NOMO-1 (cell line): Measurements from ENCODE around the gene POLR2A.
"Not testable (repeated sequence)": the region's sequence is repeated elsewhere in the genome, so short reads cannot be mapped to it uniquely, and the experiment has no call there.

Source experiments
- DNase-seq, 2 experiments: peaks; one replicate each; lab custom pipeline; 2025; ENCODE audit not compliant: unreplicated experiment in 2 of 2; lab: John Stamatoyannopoulos, UW

POLR2A gene

GRCh38 chr17:7459961-7460545, 24.1 kb upstream of the POLR2A start:
- DNase-seq = no peak

DNA sequence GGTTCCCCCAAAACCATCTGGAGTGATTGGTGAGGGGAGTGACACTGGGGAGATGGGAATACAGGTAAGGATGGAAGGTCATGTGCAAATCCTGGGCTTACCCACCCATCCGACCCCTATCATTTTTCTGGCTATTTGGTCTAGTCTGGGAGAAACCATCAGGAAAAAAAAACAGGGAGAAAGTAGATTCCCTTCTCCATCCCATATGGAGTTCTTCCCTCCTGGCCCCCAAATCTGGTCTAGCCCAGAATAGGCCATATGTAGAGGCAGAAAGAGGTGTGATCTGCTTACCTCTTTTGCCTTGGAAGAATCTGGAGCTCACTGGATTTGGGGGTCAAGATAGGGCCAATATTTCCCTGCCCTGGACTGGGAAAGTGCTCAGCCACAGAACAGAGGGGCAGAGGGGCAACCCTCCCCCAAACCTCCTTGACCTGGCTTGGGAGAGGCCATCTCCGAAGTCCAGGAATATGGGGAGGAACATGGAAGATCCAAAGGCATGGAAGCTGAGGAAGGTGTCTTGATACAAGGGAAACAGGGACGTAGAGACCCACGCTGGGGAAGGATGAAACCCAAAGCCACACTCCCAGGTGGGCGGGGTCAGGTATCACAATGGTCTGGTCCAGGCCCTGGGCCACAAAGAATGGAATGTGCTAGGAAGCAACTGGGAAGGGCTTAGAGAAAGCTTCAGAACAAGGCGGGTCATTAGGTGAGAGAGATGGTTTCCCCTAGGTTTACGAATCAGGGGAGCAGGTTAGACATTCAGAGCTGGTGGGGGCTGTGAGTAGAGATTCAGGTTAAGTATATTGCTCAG, 23.1 kb upstream of the POLR2A start:
- DNase-seq = no peak

- no peak for DNase-seq
Measured at GRCh38 chr17:7462474-7463371, 21.4 kb upstream of the POLR2A start.

DNA sequence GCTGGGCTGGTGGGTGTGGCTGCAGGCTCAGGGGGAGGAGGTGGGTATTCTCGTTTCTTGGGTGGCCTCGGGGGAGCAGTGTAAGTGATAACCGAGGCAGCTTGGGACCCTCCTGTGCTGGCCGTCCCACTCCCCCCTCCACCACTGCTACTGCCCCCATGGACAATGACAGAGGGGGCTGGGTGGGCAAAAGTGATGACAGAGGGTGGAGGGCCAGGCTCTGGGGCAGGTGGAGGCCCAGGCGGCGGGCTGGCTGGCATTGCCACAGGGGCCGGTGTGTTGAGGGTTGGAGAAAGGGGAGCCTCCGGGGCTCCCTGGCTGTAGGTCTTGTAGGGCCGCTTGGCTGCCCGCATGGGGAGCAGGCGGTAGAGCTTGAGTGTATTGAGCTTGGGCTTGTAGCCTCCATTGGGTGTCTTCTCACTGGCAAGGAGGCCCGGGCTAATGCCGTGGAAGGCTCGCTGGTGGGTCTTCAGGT, 20.8 kb upstream of the POLR2A start:
- no peak for DNase-seq

- DNase-seq = no peak
Measured at GRCh38 chr17:7464081-7464480, 20.1 kb upstream of the POLR2A start.

DNA sequence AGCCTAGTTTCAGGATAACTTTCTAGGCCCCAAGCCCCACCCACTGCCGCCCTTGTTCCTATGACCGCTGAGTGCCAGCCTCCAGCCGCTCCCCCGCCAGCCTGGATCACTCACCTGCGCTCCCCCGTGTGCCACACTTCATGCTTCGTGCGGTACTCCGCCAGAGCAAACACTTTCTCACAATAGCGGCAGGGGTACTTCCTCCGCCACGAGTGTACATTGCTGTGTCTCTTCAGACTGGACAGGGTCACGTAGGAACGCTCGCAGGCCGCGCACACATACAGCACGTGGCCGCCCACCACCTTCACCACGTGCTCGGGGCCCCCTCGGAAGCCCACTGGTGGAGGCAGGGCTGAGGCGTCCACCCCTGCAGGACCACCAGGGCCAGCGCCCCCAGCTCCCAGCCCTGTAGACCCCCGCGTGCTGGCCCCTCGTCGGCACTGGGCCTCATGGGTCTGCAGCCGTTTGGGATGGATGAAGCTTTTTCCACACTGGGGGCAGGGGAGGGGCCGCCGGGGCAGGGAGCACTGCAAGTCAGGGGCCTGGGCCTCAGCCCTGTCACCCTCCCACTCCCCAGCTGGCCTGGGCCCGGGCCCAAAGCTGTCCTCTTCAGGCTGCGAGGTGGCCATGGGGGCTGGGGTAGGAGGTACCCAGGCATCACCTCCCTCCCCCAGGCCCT, 18.4 kb upstream of the POLR2A start:
- no peak for DNase-seq

GRCh38 chr17:7466318-7466638, 17.9 kb upstream of the POLR2A start:
- DNase-seq = no peak

GRCh38 chr17:7466639-7467341, 17.4 kb upstream of the POLR2A start:
- no peak for DNase-seq

DNA sequence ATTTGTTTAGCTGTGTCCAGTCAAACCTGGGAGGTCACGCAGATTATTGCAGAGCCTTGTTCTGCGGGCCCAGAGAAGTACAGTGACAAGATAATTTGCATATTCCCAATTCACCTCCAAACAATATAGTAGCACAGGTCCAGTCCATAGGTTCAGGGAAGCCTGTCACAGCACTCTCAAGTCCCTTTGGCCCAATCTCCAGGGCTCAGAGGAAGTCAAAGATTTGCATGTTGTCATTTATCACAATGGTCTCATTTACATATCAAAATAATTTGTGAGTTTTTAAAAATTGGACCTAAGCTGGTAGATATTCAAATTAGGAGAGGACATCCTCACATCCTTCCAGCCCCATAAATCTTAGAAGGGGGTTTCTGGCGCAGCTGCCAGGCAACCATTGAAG, 16.7 kb upstream of the POLR2A start:
- no peak for DNase-seq

GRCh38 chr17:7468290-7468689, 15.9 kb upstream of the POLR2A start:
- no peak for DNase-seq

DNA sequence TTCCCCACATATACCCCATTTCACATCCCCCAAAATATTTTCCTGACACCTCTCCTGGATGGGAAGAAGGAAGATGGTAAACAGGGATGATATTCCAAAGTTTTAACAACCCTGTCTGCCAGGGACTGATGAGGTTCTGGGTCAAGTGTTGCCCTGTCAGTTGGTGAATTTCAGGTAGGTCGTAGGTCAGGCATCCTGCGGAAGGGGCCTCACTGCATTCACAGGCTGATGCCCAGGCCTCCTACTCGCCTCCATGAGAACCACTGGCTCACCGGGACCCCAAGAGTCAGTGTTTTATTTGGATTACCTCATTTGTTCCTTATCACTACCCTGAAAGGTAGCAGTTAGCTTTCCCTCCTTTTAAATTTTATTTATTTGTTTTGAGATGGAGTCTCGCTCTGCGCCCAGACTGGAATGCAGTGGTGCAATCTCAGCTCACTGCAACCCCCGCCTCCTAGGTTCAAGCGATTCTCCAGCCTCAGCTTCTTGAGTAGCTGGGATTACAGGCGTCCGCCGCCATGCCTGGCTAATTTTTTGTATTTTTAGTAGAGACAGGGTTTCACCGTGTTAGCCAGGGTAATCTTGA, 15.3 kb upstream of the POLR2A start:
- no peak for DNase-seq

GRCh38 chr17:7469843-7470242, 14.3 kb upstream of the POLR2A start:
- DNase-seq = not testable (repeated sequence)

DNA sequence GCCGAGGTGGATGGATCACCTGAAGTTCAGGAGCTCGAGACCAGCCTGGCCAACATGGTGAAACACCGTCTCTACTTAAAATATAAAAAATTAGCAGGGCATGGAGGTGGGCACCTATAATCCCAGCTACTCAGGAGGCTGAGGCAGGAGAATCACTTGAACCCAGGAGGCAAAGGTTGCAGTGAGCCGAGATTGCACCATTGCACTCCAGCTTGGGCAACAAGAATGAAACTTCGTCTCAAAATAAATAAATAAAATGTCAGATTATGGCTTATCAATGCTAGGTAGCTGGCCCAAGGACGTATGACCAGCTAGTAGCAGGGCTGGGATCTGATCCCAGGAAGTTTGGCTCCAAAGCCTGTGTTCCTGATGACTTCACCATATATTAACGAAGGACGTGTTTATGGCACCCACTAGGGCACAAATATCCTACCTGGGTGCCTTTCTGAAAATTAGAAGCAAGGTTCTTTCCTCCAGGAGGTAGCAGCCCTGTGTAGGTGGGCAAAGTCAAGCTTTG, 13.7 kb upstream of the POLR2A start:
- DNase-seq = not testable (repeated sequence)

- DNase-seq = no peak
Measured at GRCh38 chr17:7471729-7472128, 12.4 kb upstream of the POLR2A start.

- not testable (repeated sequence) for DNase-seq
Measured at GRCh38 chr17:7474767-7475166, 9.4 kb upstream of the POLR2A start.

GRCh38 chr17:7475764-7476422, 8.3 kb upstream of the POLR2A start:
- peak in 1 of 2 experiments; percentile 33 for DNase-seq

DNA sequence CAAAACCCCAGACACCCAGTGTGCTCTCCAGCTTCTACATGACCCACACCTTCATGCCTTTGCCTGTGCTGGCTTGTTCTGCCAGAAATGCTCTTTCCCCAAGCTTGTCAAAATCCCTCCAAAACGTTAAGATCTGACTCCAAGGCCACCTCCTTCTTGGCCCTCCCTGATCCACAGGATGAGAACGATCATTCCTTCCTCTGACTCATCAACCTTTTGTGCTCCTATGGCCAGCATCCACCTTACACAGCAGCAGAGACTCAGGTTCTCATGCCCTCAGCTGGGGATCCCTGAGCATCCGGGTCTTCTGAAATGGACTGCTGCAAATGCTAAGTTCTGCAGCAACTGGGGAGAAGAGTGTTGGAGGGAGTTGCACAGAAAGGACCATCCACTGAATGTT, 7.7 kb upstream of the POLR2A start:
- DNase-seq = no peak

DNA sequence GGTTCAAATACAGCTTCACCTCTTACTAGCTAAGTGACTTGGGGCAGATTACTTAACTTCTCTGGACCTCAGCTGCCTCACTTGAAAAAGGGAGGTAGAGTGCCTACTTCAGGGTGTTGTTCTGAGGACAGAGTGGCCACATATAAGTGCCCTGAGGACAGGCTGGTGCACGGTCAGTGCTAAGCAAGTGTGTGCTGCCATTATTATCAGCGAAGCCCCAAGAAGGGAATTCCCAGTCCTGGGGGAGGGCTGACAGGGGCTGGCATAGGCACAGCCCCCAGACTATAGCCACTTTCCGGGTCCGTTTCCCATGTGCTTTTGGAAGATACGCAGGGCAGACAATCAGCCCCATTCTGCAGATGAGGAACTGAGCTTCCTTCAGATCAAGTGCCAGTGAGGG, 7.2 kb upstream of the POLR2A start:
- DNase-seq = no peak
